SKM-1 (cell line): Measurements from ENCODE around the gene TBC1D16.

ENCODE experiments used
- DNase-seq: peaks from one replicate; lab custom pipeline; 2025; ENCODE audit not compliant: unreplicated experiment; lab: John Stamatoyannopoulos, UW

TBC1D16 gene

DNA sequence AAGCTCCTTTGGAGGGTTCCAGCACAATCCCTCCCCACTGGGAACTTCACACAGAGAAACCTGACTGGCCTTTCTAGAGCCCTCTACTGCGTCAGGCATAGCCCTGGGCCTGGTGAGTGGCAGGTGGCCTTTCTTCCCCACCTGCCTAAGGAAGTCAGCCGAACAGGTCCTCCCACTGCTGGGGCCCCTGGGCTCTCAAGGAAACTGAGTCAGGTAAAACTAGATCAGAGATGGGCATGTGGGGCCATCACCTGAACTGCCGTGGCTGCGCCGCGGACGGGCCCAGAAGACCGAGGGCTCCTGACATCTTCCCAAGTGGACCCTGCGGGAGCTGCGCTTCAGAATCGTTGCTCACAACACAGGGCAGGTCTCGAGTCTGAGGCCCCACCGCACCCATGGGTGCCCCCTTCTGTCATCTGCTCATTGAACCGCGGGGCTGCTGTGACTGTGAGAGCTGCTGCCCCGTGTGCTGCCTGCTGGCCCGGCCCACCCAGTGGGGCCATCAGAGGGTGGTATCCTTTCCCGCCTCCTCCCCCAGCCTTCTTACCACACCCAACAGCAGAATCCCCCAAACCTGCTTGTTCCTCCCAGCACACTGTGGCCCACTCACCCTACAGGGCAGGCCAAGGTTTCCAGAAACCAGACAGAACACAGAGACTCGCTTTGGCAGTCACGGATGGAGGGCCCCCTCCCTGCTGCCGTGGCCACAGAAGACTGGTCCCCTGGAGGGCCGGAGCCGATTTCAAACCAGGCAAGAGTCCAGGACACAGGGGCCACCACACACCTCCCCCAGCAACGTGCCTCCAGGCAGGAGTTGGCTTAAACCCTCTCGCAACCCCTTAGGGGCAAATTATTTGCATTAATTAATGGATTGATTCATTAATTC lies 81.1 kb downstream of the TBC1D16 start:
- no peak for DNase-seq

- no peak for DNase-seq
These were observed 82.3 kb downstream of the TBC1D16 start for GRCh38 chr17:79953335-79953734.

- DNase-seq, result no peak
These were observed 82.8 kb downstream of the TBC1D16 start for GRCh38 chr17:79952901-79953300.

GRCh38 chr17:79952265-79952877 lies 83.3 kb downstream of the TBC1D16 start:
- no peak for DNase-seq

- DNase-seq, result no peak
These were observed 84.1 kb downstream of the TBC1D16 start for GRCh38 chr17:79951361-79952264.

DNA sequence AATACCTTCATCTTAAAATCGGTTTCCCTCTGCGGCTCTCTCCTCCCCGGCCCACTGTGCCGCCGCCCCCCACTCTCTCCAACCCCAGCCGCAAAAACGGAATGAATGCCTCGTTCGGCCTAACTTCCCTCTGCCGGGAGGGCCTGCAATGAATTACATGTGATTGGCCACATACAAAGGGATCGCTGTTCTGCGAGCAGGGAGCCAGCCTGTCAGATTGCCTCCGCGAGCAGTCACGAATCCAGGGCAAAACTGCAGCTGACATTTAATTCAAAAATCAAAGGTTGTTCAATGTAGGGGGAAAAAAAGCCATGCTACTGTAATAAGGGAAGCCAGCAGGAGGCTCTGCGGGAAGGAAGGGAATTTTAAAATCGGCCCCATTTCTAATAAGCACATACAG lies 84.9 kb downstream of the TBC1D16 start:
- DNase-seq, result no peak

GRCh38 chr17:79950306-79950705 lies 85.4 kb downstream of the TBC1D16 start:
- DNase-seq, result no peak

DNA sequence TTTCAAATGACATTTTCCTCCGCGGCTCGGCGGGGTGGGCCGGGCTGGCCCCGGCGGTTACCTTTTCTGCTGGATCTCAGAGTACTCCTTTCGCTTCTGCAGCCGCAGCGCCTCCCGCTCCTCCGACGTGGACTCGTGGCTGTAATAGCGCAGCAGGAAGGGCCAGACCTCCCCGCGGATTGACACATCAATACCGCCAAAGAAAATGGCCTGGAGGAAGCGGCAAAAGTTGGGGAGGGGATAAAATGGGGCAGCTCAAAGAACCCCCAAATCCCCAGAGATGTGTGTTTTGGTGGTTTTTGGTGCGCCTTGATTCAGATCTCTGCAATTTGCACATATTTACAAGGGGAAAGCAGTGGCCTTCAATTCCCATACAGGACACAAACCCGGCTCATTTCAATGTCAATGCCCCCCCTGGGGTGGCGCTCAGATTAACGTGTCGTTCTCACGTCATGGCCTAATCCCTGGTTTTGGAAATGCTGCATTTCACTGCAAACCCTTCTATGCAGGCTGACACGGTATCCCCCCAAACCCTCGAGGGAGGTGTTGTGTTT lies 85.9 kb downstream of the TBC1D16 start:
- no peak for DNase-seq

DNA sequence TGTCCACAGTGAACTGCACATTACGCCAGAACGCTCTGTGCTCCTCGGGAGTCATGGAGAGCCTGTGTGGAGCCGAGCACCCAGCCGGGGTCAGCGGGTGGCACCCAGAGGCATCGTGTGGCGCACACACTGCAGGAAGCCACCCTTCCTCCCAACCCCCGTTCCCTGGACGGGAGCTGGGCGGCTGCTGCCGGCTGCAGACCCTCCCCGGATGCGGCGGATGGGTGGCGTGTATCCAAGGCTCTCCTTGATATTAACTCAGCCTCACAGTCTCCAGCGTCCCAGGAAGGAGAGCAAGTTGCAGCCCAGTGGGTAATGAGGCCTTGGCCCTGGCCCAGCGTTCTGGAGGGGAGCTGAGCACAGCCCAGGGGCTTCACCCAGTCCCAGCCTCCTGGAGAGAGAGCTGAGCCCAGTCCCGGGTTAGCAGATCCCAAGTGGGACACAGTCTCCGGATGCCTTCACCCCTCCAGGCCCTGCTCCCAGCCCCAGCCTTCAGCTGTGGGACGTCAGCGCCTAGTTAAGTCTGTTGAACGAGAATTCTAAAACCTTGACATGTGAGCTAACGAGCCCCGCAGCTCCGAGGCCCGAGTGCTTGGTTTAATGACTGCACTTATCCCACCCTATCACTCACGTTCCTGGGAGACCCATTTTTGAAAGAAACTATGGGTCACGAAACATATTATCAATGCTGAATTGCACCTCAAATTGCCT lies 86.6 kb downstream of the TBC1D16 start:
- DNase-seq, result no peak

DNA sequence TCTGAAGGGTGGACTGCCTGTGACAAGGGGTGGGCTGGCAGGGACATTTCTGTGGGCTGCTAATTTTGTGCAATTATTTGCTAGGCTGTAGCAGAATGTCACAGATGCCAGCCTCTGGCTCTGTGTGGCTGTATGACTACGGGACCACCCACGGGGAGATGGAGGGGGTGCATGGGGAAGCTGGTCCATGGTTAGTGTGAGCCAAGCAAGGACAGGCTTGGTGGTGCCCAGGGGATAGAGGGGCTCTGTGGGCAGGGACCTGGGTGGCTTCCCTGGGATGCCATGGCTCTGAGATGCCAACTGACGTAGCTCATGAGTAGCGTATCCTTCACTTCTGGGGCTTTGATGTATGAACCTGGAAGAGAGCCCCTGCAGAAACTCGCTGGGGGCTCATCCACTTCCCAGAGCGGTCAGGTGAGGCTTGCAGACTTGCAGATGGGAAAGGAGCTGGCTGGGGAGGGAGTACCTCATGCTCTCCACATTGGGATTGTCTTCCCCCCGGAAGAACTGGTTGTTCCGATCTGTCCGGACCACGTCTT lies 87.2 kb downstream of the TBC1D16 start:
- DNase-seq, result no peak

DNA sequence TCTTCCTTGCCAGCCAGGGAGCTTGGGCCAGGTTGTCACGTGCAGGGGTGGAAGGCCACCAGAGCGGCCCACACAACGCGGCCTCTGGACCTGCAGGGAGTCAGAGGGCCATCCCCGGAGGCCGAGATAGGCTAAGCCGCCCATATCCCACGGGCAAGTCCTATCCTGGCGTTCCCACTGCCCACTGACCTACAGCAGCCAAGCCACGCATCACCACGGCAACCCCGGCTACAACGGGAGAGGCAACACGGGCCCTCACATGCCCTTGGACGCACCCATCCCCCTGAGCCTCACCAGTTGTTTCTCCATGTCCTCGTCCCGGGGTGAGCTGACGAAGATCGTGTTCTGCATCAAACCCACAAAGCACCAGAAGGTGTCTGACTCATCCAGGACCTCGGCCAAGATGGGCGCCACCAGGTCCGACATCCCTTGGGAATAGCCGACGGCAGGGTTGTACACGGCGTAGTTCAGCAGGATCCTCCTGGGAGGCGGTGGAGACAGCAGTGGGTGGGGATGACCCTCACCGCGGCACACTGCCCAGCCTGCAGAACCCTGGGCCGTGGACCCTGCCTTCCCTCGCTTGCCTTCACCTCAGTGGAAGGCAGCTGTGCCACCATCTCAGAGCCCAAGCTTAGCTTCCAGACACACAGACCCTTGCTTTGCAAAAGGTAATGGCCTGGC lies 88.2 kb downstream of the TBC1D16 start:
- DNase-seq, result no peak

GRCh38 chr17:79946352-79947231 lies 89.1 kb downstream of the TBC1D16 start:
- DNase-seq, result no peak

DNA sequence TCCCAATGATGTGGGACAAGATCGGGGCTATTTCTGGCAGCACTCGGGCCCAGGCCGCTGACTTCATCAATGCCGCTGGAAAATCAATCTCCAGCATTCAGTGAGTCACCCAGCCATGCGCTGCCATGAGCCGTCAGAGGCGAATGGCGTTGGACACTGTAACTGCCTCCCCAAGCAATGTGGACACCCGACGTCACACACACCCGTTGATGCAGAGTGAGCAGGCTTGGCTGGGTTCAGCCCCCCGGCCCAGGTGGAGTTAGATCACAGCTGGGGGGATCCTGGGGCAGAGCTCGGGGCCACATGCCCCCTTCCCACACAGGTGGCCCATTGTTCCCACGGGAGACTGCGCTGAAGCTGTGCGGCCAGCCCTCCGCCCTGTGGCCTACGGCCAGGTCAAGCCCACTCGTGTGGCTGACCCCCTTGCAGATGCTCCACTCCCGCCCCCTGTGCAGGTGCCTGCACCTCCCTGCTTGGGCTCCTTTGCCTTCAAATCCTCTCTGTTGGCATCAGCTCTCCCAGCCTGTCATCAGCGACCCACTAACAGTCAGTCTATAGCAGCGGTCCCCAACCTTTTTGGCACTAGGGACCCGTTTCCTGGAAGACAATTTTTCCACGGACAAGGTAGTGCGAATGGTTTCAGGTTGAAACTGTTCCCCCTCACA lies 89.9 kb downstream of the TBC1D16 start:
- no peak for DNase-seq

DNA sequence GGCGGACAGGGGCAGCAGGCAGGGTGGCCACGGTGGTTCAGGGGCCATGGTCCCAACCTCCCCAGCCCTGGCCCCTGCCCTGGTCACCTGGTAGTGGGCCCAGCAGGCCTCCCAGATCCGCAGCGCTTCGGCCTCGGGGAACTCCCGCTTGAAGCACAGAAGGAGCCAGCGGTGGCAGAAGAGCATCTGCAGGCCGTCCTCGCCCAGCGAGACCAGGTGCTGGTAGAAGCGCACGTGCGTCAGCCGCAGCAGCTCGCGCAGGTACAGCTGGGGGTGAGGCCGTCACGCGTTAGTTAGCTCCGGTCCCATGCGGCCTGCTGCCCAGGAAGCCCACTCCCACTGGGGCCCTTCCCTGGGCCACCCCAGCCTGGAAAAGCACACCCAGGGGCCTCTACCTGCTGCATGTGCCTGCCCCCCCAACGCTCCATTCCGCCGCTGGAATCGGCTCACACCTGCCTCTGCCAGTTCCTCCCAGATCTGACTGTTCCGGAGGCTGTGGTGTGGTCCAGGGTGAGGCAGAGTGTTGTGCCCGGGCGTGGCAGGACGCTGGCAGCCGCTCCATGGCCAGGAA lies 90.8 kb downstream of the TBC1D16 start:
- no peak for DNase-seq

DNA sequence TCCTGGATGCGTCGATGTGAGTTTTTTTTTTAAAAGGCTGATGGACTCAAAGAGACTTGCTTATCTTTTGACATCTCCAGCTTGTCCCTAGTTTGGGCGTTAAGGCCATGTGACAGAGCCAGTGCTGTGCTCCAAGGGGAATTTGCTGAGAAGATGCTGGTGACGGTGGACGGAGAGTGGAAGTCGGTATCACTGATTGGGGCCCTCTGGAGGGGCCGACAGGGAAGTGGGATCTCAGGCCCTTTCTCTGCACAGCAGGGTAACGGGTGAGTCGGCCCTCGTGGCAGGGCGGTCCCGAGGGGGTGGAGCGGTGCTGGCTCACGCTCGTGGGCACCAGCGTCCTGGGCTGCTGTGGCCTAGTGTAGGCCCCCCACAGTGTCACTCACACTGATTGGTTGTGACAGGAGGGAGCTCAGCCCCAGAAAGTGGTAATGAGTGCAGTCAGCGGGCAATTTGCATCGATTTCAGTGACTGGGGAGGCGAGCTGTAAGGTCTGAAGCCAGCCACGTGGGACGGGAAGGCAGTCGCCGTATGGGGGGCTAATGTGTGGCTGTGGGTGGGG lies 91.3 kb downstream of the TBC1D16 start:
- DNase-seq, result no peak

DNA sequence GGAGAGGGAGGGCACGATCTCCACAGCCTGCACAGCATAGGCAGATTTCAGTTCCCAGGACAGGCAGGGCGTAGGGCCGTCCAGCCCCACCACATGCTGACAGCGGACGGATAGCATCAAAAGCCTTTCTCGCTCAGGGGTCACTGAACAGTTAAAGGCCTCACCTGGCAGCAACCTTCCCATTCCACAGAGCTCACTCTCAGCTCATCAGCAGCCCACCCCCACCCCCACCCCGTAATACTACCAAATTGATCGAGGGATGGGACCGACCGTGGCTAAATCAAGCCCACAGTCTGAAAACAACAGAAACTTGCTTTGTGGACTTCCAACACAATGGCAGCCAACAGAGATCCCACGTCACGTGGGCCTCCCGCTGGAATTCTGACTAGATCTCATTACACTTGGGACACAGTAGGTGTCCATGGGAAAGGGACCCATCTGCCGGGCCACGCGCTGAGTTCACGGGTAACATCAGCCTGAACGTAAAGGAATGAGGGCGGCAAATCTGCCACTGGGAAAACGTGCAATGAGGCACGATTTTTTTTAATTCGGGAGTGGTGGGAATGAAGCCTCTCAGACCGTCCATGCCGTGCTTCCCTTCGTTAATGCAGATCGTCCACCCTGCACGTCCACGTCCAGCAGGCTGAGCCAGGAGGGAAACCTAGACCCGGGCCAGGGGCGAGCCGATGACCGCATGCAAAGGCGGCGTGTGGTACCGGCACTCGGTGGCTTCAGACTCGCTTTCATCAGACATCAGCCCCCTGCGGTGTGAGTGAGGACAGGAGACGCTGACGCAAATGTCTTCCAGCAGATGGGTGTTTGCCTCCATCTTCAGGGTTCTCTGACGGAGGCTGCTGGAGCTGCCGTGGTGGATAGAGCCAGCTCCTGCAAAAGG lies 92.1 kb downstream of the TBC1D16 start:
- no peak for DNase-seq
